Suprapubic skin (tissue), 4 donors: ENCODE data around the gene NGF.

Experiments used
- CTCF ChIP-seq, 2 donors: fragments of 200-600 bp in 1 of 2; fragments of 450-650 bp in 1 of 2; sonication (generic) in 1 of 2; IDR thresholded peaks; one replicate each; pipeline ENCODE4 v1.5.1; 2016 to 2019; ENCODE audit warnings: antibody characterized with exemption in 2 of 2, mild to moderate bottlenecking in 1 of 2, moderate library complexity in 1 of 2
- EP300 ChIP-seq: sonication (generic); formaldehyde crosslinking; IDR thresholded peaks from one replicate; pipeline ENCODE4 v1.6.1; 2017; ENCODE audit warnings: antibody characterized with exemption
- POLR2A ChIP-seq, 2 donors: fragments of 450-650 bp; IDR thresholded peaks; one replicate each; pipeline ENCODE4 v1.6.1; 2017; ENCODE audit warnings: antibody characterized with exemption in 2 of 2, mild to moderate bottlenecking in 2 of 2, moderate library complexity in 2 of 2
- POLR2AphosphoS5 ChIP-seq, 3 donors: sonication (generic); formaldehyde crosslinking; IDR thresholded peaks; one replicate each; pipeline ENCODE4 v1.6.1; 2017; ENCODE audit warnings: antibody characterized with exemption in 3 of 3

- TF ChIP-seq CTCF (IDR thresholded peaks at IDR 0.05) (no peak), POLR2A (IDR thresholded peaks at IDR 0.05) (no peak), POLR2AphosphoS5 (IDR thresholded peaks at IDR 0.05) (peak in 1 of 3 donors; percentile 11), EP300 (no peak)
Measured at GRCh38 chr1:115280064-115280463, 58.0 kb downstream of the NGF start.
